HG03442 (cell line): ENCODE measurements around the gene EIF2D.

Source experiments
- ATAC-seq: cut with Tn5 transposase; IDR thresholded peaks from one replicate; pipeline ENCODE4 v1.9.1; 2021; ENCODE audit warnings: mild to moderate bottlenecking, moderate library complexity; ENCODE audit not compliant: unreplicated experiment

Gene EIF2D

GRCh38 chr1:206573762-206574161 lies 38.5 kb downstream of the EIF2D start:
- ATAC-seq = no peak

- no peak for ATAC-seq
These were observed 38.9 kb downstream of the EIF2D start for GRCh38 chr1:206573319-206573718.

- no peak for ATAC-seq
These were observed 39.4 kb downstream of the EIF2D start for GRCh38 chr1:206572835-206573234.

- no peak for ATAC-seq
These were observed 41.7 kb downstream of the EIF2D start for GRCh38 chr1:206570529-206570928.

GRCh38 chr1:206569556-206569955 lies 42.7 kb downstream of the EIF2D start:
- no peak for ATAC-seq

GRCh38 chr1:206568779-206569352 lies 43.4 kb downstream of the EIF2D start:
- ATAC-seq = no peak

GRCh38 chr1:206568256-206568655 lies 44.0 kb downstream of the EIF2D start:
- ATAC-seq = no peak

GRCh38 chr1:206566999-206567398 lies 45.3 kb downstream of the EIF2D start:
- no peak for ATAC-seq

- no peak for ATAC-seq
These were observed 46.3 kb downstream of the EIF2D start for GRCh38 chr1:206565995-206566394.

GRCh38 chr1:206563367-206564207 lies 48.7 kb downstream of the EIF2D start:
- peak; percentile 21 for ATAC-seq

- no peak for ATAC-seq
These were observed 52.1 kb downstream of the EIF2D start for GRCh38 chr1:206560007-206560716.

- ATAC-seq = no peak
These were observed 52.6 kb downstream of the EIF2D start for GRCh38 chr1:206559672-206559995.

GRCh38 chr1:206558794-206559671 lies 53.2 kb downstream of the EIF2D start:
- ATAC-seq = no peak

- no peak for ATAC-seq
These were observed 54.4 kb downstream of the EIF2D start for GRCh38 chr1:206557636-206558473.

GRCh38 chr1:206556750-206557635 lies 55.3 kb downstream of the EIF2D start:
- ATAC-seq = peak; percentile 39

- ATAC-seq = peak; percentile 29
These were observed 56.1 kb downstream of the EIF2D start for GRCh38 chr1:206556047-206556749.

- ATAC-seq = no peak
These were observed 56.8 kb downstream of the EIF2D start for GRCh38 chr1:206555473-206555935.

- no peak for ATAC-seq
These were observed 57.4 kb downstream of the EIF2D start for GRCh38 chr1:206554701-206555472.
